ENCODE data around the gene AIMP1. TPM values are rescaled to one million over a fixed set of nuclear protein-coding genes. Genes with fewer than 3 reads are reported as not detected.

Gene AIMP1
- polyA plus RNA-seq (ENCODE audit: insufficient read length) = 88.9 TPM
- long read RNA-seq, donor 1, transcript AIMP1-202 (7 exons, 2,586 nt) = major isoform, 7 of 42 reads
- long read RNA-seq, donor 1, partial matches to known transcripts = 35 of 42 reads
- long read RNA-seq, donor 1, other reads (novel, unspliced or antisense) = 0 of 42 reads
- long read RNA-seq, donor 2, transcript AIMP1-202 (7 exons, 2,586 nt) = major isoform, 12 of 38 reads
- long read RNA-seq, donor 2, partial matches to known transcripts = 26 of 38 reads
- long read RNA-seq, donor 2, other reads (novel, unspliced or antisense) = 0 of 38 reads
- long read RNA-seq, donor 3, transcript AIMP1-202 (7 exons, 2,586 nt) = major isoform, 11 of 34 reads
- long read RNA-seq, donor 3, partial matches to known transcripts = 23 of 34 reads
- long read RNA-seq, donor 3, other reads (novel, unspliced or antisense) = 0 of 34 reads
- long read RNA-seq, donor 4, partial matches to known transcripts = 13 of 13 reads
- long read RNA-seq, donor 4, other reads (novel, unspliced or antisense) = 0 of 13 reads
- long read RNA-seq, donor 5, transcript AIMP1-202 (7 exons, 2,586 nt) = major isoform, 31 of 90 reads
- long read RNA-seq, donor 5, partial matches to known transcripts = 54 of 90 reads
- long read RNA-seq, donor 5, other reads (novel, unspliced or antisense) = 5 of 90 reads
- long read RNA-seq, donor 6, transcript AIMP1-202 (7 exons, 2,586 nt) = major isoform, 7 of 40 reads
- long read RNA-seq, donor 6, partial matches to known transcripts = 33 of 40 reads
- long read RNA-seq, donor 6, other reads (novel, unspliced or antisense) = 0 of 40 reads
- long read RNA-seq, donor 7, transcript AIMP1-202 (7 exons, 2,586 nt) = major isoform, 12 of 74 reads
- long read RNA-seq, donor 7, partial matches to known transcripts = 62 of 74 reads
- long read RNA-seq, donor 7, other reads (novel, unspliced or antisense) = 0 of 74 reads
- long read RNA-seq, donor 8, partial matches to known transcripts = 11 of 13 reads
- long read RNA-seq, donor 8, other reads (novel, unspliced or antisense) = 0 of 13 reads

DNA sequence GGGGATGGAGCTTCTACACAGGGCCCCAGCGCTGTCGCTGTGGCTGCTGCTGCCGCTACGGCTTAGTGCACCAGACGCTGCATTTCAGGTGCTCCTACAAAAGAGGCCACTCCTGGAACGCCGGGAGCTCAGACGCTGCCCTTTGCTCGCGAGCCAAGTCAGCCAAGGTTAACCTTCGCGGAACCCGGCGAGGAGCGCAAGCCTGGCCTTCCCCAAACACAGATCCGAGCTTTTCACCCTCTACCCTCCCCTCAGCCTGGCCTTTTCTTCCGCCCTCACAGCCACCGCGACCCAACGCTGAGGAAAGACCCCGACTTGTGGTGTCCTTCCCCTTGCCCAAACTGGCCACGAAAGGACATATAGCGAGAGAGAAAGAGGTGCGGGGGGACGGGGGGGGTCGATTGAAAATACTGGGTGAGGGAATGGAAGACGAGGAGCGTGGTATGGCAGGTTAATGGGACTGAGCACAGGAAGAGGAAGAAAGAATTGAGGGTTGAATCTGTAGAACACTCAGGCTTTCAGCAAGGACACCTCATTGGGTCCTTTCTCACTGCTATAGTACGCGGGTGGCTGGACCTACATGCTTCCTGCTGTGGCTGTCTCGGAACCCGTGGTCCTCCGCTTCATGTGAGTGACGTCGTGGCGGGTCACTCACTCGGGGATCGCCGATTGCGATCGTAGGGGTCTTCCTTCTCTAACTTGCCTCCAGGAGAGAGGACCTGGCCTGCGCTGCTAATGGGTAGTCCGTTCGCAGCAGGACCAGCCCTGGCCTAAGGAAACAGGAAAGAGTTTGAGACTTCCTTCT lies at the start of gene AIMP1, which contains the start of gene TBCK:
Gene AIMP1 (plus strand): TSS at position 583 of the 805 bp plus-strand sequence. CDS start 8,460 bp downstream, outside the sequence.
Gene TBCK (minus strand): TSS at position 242 of the 805 bp plus-strand sequence. CDS start 7,249 bp downstream, outside the sequence.
- peak; percentile 95 for DNase-seq

DNA sequence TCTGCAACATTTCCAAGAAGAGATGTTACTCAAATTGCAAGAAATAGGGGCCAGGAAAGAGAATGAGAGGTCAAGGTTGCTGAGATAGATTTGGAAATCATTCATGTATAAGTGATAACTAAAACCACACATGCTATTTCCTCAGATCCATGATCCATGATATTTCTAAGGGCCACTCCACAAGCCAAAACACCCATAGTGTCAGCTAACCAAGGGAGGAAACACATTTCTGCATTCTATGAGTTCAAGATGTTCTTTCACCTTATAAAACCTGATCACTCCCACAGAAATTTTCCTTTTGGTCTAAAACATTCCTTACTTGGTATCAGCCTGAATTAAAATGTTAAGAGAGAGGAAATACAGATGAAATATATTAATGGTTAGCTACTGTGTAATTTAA lies 47.6 kb upstream of the AIMP1 start:
- no peak for DNase-seq

GRCh38 chr4:106269711-106270110 lies 46.6 kb upstream of the AIMP1 start:
- no peak for DNase-seq

DNA sequence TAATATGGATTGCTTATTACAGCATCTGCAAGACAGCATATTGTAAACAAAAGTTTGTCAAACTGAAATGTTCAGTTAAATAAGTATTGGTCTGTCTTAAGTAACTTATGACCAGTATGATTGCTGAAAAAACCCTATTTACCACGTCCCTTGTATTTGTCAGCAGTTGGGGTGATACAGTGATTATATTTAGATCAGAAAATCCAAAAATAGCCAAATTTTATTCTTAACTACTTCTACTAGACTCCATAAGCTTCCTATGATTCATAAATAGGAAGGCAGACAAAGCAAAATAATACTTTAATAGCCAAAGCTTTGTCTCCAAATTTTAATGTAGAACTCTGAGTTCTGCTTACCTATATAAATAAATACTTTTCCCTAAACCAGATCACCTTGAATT lies 45.6 kb upstream of the AIMP1 start:
- no peak for DNase-seq

DNA sequence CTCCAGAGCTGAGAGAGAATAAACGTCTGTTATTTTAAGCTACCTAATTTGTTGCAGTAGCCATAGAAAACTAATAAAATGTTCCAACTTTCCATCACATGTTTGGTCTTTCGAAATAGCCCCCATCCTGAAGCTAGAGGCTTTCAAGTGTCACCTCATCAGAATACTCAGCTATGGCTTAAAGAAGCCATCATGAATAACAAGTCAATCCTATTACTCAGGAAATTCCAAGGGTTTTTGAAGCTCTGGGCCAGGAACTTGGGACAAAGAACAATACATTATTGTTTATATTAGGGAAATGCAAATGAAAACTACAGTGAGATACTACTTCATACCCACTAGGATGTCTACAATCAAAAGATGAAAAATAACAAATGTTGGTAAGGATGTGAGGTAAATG lies 42.5 kb upstream of the AIMP1 start:
- DNase-seq = no peak

DNA sequence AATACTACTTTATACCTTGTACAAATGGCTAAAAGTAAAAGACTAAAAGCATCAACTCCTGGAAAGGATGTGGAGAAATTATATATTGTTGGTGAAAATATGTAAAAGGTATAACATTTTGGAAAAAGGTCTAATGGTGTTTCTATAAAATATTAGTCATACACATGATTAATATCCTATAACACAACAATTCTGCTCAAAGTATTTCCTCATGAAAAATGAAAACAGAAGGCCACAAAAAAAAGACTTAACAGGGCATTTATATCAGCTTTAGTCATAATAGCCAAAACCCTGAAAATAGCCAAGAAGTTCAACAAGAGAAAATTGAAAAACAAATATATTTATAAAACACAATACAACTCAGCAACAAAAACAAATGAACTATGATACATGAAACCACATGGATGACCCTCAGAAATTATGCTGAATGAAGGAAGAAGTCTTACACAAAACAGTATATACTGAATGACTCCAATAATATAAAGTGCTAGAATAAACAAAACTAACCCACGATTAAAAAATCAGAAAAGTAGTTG lies 39.1 kb upstream of the AIMP1 start:
- no peak for DNase-seq

- no peak for DNase-seq
Measured at GRCh38 chr4:106284227-106284626, 32.1 kb upstream of the AIMP1 start.

DNA sequence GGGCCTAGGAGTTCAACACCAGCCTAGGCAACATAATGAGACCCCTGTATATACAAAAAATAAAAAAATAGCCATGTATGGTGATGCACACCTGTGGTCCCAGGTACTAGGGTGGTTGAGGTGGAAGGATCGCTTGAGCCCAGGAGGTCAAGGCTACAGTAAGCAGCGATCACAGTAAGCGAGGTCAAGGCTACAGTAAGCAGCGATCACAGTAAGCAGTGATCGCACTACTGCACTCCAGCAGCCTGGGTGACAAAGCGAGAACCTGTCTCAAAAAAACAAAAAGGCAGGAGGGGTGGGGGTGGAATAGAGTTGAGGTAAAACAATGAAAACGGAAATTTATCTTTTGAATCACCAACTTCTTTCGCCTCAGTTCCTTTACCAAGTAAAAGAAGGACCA lies 29.7 kb upstream of the AIMP1 start:
- DNase-seq = no peak

DNA sequence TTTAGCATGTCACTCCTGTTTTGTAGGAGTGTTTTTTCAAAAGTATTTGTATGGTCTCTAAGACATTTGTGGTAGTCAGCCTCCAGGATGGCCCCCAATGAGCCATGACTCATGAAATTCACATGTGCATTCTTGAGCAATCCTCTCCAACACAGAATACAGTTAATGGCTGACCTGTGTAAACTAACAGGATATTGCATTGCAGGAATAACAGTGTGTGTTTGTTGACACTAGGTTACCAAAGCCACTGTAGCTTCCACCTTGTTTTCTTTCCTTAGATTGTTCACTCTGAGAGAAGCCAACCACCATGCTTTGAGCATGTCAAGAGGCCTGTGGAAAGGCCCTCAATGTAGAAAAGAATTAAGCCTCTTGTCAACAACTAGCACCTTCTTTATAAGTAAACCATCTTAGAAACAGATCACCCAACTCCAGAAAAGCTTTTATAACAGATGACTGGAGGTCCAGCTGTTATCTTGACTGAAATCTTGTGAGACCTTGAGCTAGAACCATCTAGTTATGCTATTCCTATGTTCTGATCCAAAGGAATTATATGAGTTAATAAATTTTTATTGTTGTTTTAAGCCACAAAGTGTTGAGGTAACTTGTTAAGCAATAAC lies 28.9 kb upstream of the AIMP1 start:
- peak; percentile 20 for DNase-seq

GRCh38 chr4:106289737-106290136 lies 26.6 kb upstream of the AIMP1 start:
- no peak for DNase-seq

DNA sequence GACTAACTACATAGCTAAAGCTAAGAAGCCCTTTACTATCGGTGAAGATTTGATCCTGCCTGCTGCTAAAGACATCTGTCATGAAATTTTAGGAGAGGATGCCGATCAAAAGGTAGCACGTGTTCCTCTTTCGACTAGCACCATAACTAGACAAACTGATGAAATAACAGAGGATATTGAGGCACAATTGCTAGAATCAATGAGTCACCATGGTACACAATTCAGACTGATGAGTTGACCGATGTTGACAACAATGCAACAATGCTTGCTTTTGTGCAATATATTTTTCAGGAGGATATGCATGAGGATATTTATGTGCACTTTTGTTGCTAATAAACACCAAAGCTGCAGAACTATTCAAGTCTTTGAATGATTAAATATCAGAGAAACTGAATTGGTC lies 24.7 kb upstream of the AIMP1 start:
- no peak for DNase-seq

GRCh38 chr4:106294062-106294461 lies 22.3 kb upstream of the AIMP1 start:
- DNase-seq = no peak

- no peak for DNase-seq
Measured at GRCh38 chr4:106297245-106298035, 18.9 kb upstream of the AIMP1 start.

- no peak for DNase-seq
Measured at GRCh38 chr4:106299977-106300376, 16.4 kb upstream of the AIMP1 start.

GRCh38 chr4:106301393-106302061 lies 14.8 kb upstream of the AIMP1 start:
- no peak for DNase-seq

GRCh38 chr4:106302062-106302438 lies 14.3 kb upstream of the AIMP1 start:
- no peak for DNase-seq

DNA sequence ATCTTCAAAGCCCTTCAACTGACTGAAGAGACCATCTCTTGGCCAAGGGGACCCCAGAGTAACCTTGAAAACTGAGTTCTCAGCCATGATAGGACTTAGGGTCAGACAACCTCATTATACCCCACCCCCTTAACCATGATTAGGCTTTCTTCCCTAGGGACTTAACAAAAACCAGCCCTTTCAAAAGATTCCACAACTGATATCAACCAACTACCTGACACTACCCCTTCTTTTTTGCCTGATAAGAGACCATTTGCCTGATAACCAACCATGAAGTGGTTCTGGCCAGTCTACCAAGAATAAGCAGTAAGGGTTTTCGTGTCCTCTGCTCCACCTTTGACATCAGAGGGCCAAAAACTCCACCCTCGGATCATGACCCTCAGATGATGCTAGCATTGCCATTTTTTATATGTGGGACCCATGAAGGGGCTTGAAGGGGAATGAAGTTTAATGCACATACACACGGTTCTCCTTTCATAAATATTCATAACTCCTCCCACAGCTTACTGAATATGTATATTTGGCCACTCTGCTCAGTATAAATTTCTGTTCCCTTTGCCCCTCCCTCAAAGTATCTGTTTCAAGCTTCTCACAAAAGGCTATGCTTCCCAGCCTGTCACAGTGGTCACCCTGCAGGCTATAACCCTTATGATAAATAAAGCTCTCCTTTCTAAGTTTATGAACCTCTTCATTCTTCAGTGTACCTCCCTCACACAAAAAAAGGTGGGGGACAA lies 12.6 kb upstream of the AIMP1 start:
- no peak for DNase-seq

GRCh38 chr4:106304632-106305031 lies 11.7 kb upstream of the AIMP1 start:
- DNase-seq = no peak
